ENCODE measurements around the gene SMURF2. TPM values are rescaled to one million over a fixed set of nuclear protein-coding genes. Genes with fewer than 3 reads are reported as not detected.
A peak's percentile ranks its signal among the peaks of the same experiment; 100 is the strongest.

SMURF2 gene
- total and polyA plus RNA-seq, 2 experiments from 2014 or later = 17.1 to 31.3 TPM

DNA sequence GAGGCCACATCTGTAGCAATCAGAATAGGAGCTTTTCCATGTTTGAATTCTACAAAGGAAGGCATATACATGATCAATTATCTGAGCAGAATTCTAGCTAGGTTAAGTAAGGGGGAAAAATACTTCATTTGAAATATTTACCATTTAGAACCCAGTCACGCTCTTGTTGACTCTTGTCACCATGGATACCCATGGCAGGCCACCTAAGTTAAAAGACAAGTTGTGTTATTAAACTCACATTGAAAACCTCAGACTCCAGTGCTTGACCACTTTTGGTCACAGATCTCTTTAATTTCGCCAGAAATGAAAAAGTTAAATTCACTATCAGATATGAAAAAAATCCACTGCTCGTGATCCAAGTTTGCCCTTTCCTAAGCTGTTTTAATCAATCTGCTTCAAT is 160.1 kb downstream of the SMURF2 start:
- Histone ChIP-seq H3K27me3 (no peaks in the 10 kb centered on the region), H3K9me2 (replicated peaks; ENCODE audit: insufficient read depth) (no peaks in the 10 kb centered on the region), H3K4me2 (no peak overlapping the region), H3K27ac (peak overlapping the region; percentile 9), H3K36me3 (replicated peaks; ENCODE audit: insufficient read depth, low read depth) (peaks cover 13% of the 10 kb centered on the region), H3K4me1 (ENCODE audit: insufficient read depth) (peaks cover 29% of the 10 kb centered on the region), H4K20me1 (ENCODE audit: insufficient read depth, poor library complexity, severe bottlenecking) (peaks cover 72% of the 10 kb centered on the region), H3K4me3 (no peak overlapping the region), H2AFZ (no peak overlapping the region), H3K79me2 (peaks cover 69% of the 10 kb centered on the region), H3K9me3 (ENCODE audit: low read depth) (no peaks in the 10 kb centered on the region)
- no peak for DNase-seq (ENCODE audit: low spot score)
- WGBS (ENCODE audit: low lambda C conversion rate, missing lambda C conversion rate) = 90% methylated on average over 3 of the region's 3 CpGs
- TF ChIP-seq EZH2 (IDR thresholded peaks at IDR 0.05; ENCODE audit: borderline replicate concordance) = no peak
- TF ChIP-seq EZH2phosphoT487 (IDR thresholded peaks at IDR 0.05; ENCODE audit: low read depth, severe bottlenecking, unreplicated experiment) = no peak
- TF ChIP-seq, protein P1, sequence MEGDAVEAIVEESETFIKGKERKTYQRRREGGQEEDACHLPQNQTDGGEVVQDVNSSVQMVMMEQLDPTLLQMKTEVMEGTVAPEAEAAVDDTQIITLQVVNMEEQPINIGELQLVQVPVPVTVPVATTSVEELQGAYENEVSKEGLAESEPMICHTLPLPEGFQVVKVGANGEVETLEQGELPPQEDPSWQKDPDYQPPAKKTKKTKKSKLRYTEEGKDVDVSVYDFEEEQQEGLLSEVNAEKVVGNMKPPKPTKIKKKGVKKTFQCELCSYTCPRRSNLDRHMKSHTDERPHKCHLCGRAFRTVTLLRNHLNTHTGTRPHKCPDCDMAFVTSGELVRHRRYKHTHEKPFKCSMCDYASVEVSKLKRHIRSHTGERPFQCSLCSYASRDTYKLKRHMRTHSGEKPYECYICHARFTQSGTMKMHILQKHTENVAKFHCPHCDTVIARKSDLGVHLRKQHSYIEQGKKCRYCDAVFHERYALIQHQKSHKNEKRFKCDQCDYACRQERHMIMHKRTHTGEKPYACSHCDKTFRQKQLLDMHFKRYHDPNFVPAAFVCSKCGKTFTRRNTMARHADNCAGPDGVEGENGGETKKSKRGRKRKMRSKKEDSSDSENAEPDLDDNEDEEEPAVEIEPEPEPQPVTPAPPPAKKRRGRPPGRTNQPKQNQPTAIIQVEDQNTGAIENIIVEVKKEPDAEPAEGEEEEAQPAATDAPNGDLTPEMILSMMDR (IDR thresholded peaks at IDR 0.05; ENCODE audit: poor library complexity) = no peak

DNA sequence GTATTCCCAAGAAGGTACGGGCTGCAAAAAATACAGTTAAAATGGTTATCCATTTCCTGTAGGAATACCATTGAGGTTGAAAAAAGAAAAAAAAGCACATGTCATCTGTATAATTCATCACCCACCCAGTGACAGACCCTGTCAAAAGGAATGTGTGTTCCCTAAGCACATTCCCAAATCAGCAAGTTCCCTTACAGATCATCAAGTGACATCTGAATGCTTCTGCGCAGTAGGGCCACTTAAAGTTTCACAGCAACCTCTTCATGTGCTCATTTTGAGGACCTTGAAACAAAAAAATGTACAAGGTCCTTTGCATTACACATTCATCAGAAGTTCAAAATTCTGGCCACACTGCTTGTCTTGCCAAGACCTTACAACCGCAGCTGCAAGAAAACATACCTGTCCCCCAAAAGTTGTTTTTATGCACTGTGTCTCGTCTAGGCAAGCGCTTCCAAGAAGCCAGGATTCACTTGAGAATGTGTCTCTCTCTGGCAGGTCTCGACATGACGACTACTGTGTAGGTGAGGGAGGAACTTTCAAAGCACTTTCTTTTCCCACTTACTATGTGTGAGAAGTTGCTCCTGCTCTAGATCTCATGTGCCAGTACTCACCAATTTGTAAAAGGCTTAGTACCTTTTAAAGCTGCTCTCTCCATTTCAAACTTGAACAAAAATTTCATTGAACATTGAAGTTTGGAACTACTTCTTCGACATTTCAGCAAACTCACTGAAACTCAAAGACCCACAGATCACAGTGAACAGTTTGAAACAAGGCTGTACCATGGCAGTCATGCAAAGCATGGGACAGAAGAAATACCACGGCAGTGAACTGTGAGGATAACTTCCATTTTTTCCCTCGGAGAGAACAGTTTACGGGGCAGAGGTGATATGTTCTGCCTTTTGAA is 161.0 kb downstream of the SMURF2 start:
- Histone ChIP-seq H3K9me3 (ENCODE audit: low read depth) (no peaks in the 10 kb centered on the region), H4K20me1 (ENCODE audit: insufficient read depth, poor library complexity, severe bottlenecking) (peaks cover 72% of the 10 kb centered on the region), H3K27ac (no peak overlapping the region), H3K27me3 (no peaks in the 10 kb centered on the region), H3K36me3 (replicated peaks; ENCODE audit: insufficient read depth, low read depth) (peaks cover 13% of the 10 kb centered on the region), H3K4me3 (no peak overlapping the region), H3K4me2 (no peak overlapping the region), H3K9me2 (replicated peaks; ENCODE audit: insufficient read depth) (no peaks in the 10 kb centered on the region), H3K79me2 (peaks cover 70% of the 10 kb centered on the region), H3K4me1 (ENCODE audit: insufficient read depth) (peaks cover 29% of the 10 kb centered on the region), H2AFZ (no peak overlapping the region)
- no peak for DNase-seq (ENCODE audit: low spot score)
- TF ChIP-seq EZH2phosphoT487 (IDR thresholded peaks at IDR 0.05; ENCODE audit: low read depth, severe bottlenecking, unreplicated experiment) = no peak
- WGBS (ENCODE audit: low lambda C conversion rate, missing lambda C conversion rate) = 94% methylated on average over 11 of the region's 11 CpGs

DNA sequence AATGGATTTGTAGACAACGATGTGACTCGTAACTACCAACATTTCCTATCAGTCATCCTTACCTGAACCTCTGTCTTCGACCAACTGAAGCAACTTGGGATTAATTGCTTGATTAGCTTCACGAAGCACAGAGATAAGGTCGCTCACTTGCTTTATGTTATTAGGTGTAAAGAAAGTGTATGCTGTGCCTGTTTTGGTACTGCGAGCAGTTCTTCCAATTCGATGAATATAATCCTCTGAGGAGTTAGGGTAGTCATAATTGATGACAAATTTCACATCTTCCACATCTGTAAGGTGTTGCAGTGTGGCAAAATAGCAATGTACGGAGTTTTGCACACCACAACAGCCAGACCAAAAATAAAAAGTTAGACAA is 161.6 kb downstream of the SMURF2 start:
- TF ChIP-seq EZH2 (IDR thresholded peaks at IDR 0.05; ENCODE audit: borderline replicate concordance) (no peak), EZH2phosphoT487 (IDR thresholded peaks at IDR 0.05; ENCODE audit: low read depth, severe bottlenecking, unreplicated experiment) (no peak)
- TF ChIP-seq, protein P1 (IDR thresholded peaks at IDR 0.05; ENCODE audit: poor library complexity) = no peak
- no peak overlapping the region for H2AFZ ChIP-seq
- peaks cover 13% of the 10 kb centered on the region for H3K36me3 ChIP-seq (replicated peaks; ENCODE audit: insufficient read depth, low read depth)
- no peaks in the 10 kb centered on the region for H3K9me3 ChIP-seq (ENCODE audit: low read depth)
- 89% methylated on average over 8 of the region's 8 CpGs for WGBS (ENCODE audit: low lambda C conversion rate, missing lambda C conversion rate)
- no peak overlapping the region for H3K4me3 ChIP-seq
- no peaks in the 10 kb centered on the region for H3K27me3 ChIP-seq
- H3K27ac ChIP-seq = no peak overlapping the region
- no peaks in the 10 kb centered on the region for H3K9me2 ChIP-seq (replicated peaks; ENCODE audit: insufficient read depth)
- peaks cover 34% of the 10 kb centered on the region for H3K4me1 ChIP-seq (ENCODE audit: insufficient read depth)
- no peak for DNase-seq (ENCODE audit: low spot score)
- peaks cover 72% of the 10 kb centered on the region for H4K20me1 ChIP-seq (ENCODE audit: insufficient read depth, poor library complexity, severe bottlenecking)
- H3K4me2 ChIP-seq = no peak overlapping the region
- peaks cover 71% of the 10 kb centered on the region for H3K79me2 ChIP-seq

DNA sequence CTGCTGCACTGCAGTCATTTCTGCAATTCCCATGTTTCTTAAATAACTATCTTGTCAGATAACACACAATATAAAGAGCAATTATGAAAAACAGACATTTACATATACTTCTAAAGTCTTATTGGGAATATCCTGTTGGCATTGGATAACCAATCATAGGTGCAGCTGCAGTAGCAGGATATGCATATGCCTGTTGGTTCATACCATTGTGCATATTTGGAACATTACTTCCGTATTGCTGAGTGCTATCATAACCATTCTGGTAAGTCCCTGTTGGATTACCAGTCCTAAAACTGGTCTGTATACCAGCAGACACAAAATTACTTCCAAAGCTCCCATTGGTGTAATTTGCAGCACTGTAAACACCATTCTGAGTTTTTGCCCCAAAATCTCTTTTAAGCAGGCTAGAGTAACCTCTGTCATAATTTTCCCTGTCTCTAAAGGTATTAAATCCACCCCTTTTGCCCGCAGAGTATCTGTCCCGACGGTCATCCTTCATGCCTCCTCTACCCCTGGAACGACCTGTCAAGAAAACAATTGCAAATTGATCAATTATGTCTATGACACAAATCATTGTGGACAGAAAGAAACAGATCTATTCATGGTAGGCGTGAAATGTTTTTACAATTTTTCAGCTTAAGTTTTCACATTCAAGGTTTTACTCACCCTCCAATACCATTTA is 162.2 kb downstream of the SMURF2 start:
- Histone ChIP-seq H2AFZ (no peak overlapping the region), H3K4me1 (ENCODE audit: insufficient read depth) (peaks cover 36% of the 10 kb centered on the region), H3K79me2 (peaks cover 73% of the 10 kb centered on the region), H4K20me1 (ENCODE audit: insufficient read depth, poor library complexity, severe bottlenecking) (peaks cover 70% of the 10 kb centered on the region), H3K27me3 (no peaks in the 10 kb centered on the region), H3K36me3 (replicated peaks; ENCODE audit: insufficient read depth, low read depth) (peaks cover 13% of the 10 kb centered on the region), H3K4me2 (no peak overlapping the region), H3K9me2 (replicated peaks; ENCODE audit: insufficient read depth) (no peaks in the 10 kb centered on the region), H3K27ac (no peak overlapping the region), H3K9me3 (ENCODE audit: low read depth) (no peaks in the 10 kb centered on the region), H3K4me3 (no peak overlapping the region)
- no peak for DNase-seq (ENCODE audit: low spot score)
- TF ChIP-seq EZH2phosphoT487 (IDR thresholded peaks at IDR 0.05; ENCODE audit: low read depth, severe bottlenecking, unreplicated experiment) (no peak), EZH2 (IDR thresholded peaks at IDR 0.05; ENCODE audit: borderline replicate concordance) (no peak)
- TF ChIP-seq, protein P1 (IDR thresholded peaks at IDR 0.05; ENCODE audit: poor library complexity) = no peak
- 90% methylated on average over 6 of the region's 6 CpGs for WGBS (ENCODE audit: low lambda C conversion rate, missing lambda C conversion rate)

Data from hepatocyte (in vitro differentiated cells).